ENCODE results near the gene PIK3IP1. TPM values are rescaled to one million over a fixed set of nuclear protein-coding genes. Genes with fewer than 3 reads are reported as not detected.
"Not testable (repeated sequence)": the region's sequence is repeated elsewhere in the genome, so short reads cannot be mapped to it uniquely, and the experiment has no call there.

The PIK3IP1 gene
- total and polyA plus RNA-seq, 8 donors = 3.5 to 53.0 (median 8.1) TPM

DNA sequence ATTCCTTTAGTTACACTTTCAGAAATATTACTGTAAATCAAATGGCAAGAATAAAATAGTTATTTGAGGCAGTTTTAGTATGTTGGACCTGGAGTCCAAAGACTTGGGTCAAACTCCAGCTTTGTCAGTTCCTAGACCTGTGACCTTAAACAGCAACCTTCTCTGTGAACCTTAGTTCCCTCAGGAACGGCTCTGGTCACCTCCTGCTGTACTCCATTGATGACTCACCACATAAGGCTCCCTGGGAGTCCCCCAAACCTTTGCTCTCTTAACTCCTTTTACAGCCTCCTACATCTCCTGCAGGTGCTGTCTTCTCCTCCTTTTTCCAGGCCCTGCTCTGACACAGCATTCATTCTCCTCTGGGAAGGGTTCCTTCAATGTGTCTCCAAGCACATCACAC lies 51.1 kb downstream of the PIK3IP1 start:
- Histone ChIP-seq H3K9me3 (no peaks in the 10 kb centered on the region), H3K36me3 (peaks cover 0 to 27% (median 7%) of the 10 kb centered on the region in 4 donors), H3K27ac (peak overlapping the region in 2 of 5 donors; percentile 48 to 67), H3K4me1 (peaks cover 28 to 82% (median 42%) of the 10 kb centered on the region in 4 donors), H3K27me3 (no peaks in the 10 kb centered on the region), H3K4me3 (no peak overlapping the region)
- intact Hi-C loops (cut with DNase I; ENCODE audit: low total_unique reads) = no loop called here
- DNase-seq = no peak
- TF ChIP-seq EP300 (IDR thresholded peaks at IDR 0.05) (no peak), POLR2A (IDR thresholded peaks at IDR 0.05) (no peak), POLR2AphosphoS5 (IDR thresholded peaks at IDR 0.05) (no peak)
- TF ChIP-seq, protein P1, sequence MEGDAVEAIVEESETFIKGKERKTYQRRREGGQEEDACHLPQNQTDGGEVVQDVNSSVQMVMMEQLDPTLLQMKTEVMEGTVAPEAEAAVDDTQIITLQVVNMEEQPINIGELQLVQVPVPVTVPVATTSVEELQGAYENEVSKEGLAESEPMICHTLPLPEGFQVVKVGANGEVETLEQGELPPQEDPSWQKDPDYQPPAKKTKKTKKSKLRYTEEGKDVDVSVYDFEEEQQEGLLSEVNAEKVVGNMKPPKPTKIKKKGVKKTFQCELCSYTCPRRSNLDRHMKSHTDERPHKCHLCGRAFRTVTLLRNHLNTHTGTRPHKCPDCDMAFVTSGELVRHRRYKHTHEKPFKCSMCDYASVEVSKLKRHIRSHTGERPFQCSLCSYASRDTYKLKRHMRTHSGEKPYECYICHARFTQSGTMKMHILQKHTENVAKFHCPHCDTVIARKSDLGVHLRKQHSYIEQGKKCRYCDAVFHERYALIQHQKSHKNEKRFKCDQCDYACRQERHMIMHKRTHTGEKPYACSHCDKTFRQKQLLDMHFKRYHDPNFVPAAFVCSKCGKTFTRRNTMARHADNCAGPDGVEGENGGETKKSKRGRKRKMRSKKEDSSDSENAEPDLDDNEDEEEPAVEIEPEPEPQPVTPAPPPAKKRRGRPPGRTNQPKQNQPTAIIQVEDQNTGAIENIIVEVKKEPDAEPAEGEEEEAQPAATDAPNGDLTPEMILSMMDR (IDR thresholded peaks at IDR 0.05) = no peak
- 13 to 35% (median 22%) methylated on average over 1 of the region's 1 CpG for whole genome bisulfite sequencing, 5 donors

DNA sequence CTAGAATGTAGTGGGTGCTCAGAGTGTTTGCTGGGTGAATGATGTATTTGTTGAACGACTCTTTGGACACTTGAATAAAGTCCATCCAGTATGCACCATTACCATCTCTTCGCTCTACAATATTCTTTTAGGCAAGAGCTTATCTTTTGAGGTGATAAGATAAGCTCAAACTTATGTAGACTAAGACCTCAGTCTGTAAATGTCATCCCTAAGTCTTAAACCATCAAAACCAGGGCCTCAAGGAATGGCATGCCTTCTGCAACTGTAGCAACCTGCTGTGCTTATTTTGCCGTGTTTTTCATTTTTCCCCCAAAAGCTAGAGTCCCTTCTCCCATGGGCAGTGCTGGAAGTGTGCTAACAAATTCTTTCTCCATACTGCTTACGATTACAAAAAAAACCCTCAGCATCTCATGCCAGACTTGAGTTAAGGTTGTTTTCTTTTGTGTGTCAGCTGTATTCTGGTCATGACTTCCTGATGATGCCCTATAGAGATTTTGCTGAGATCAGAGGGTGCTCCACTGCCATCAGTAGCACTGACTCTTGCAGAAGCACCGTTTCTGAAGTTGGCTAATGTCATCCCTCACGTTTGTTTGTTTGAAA lies 52.4 kb downstream of the PIK3IP1 start:
- Histone ChIP-seq H3K27ac (no peak overlapping the region), H3K4me1 (peaks cover 32 to 80% (median 47%) of the 10 kb centered on the region in 4 donors)

DNA sequence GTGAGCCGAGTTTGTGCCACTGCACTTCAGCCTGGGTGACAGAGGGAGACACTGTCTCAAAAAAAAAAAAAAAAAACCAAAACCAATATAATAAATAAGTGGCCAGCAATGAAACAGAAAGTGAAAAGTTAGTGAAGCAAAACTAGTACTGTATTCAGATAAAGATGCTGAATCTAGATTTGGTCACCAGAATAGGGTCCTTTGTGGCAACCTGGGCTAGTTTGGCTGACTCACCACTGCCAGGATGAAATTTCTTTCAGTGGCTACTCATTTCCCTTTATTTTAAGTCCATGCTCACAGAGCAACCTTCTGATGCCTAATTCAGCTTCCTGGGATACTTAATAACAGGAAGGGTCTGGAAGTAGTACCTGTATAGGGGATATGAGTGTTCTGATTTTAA lies 54.2 kb downstream of the PIK3IP1 start:
- DNase-seq = no peak
- WGBS, 5 donors = 69 to 94% (median 85%) methylated on average over 1 of the region's 1 CpG
- Histone ChIP-seq H3K4me1 (peaks cover 34 to 80% (median 38%) of the 10 kb centered on the region in 4 donors), H3K4me3 (no peak overlapping the region), H3K27ac (peak overlapping the region in 1 of 5 donors; percentile 49), H3K36me3 (peaks cover 0 to 25% (median 7%) of the 10 kb centered on the region in 4 donors), H3K9me3 (no peaks in the 10 kb centered on the region), H3K27me3 (no peaks in the 10 kb centered on the region)
- TF ChIP-seq EP300 (IDR thresholded peaks at IDR 0.05) (no peak), POLR2AphosphoS5 (IDR thresholded peaks at IDR 0.05) (no peak), POLR2A (IDR thresholded peaks at IDR 0.05) (no peak)
- TF ChIP-seq, protein P1 (IDR thresholded peaks at IDR 0.05) = no peak
- intact Hi-C loops (cut with DNase I; ENCODE audit: low total_unique reads) = no loop called here

More for the DNA sequence above, 52.4 kb downstream of the PIK3IP1 start:
- intact Hi-C loops (cut with DNase I; ENCODE audit: low total_unique reads) = no loop called here
- TF ChIP-seq EP300 (IDR thresholded peaks at IDR 0.05) (no peak), POLR2AphosphoS5 (IDR thresholded peaks at IDR 0.05) (no peak), POLR2A (IDR thresholded peaks at IDR 0.05) (no peak)
- TF ChIP-seq, protein P1 (IDR thresholded peaks at IDR 0.05) = no peak
- DNase-seq = no peak
- 35 to 59% (median 40%) methylated on average over 6 of the region's 6 CpGs for WGBS, 5 donors
- Histone ChIP-seq H3K36me3 (peaks cover 0 to 21% (median 7%) of the 10 kb centered on the region in 4 donors), H3K9me3 (no peaks in the 10 kb centered on the region), H3K27me3 (no peaks in the 10 kb centered on the region), H3K4me3 (no peak overlapping the region)

DNA sequence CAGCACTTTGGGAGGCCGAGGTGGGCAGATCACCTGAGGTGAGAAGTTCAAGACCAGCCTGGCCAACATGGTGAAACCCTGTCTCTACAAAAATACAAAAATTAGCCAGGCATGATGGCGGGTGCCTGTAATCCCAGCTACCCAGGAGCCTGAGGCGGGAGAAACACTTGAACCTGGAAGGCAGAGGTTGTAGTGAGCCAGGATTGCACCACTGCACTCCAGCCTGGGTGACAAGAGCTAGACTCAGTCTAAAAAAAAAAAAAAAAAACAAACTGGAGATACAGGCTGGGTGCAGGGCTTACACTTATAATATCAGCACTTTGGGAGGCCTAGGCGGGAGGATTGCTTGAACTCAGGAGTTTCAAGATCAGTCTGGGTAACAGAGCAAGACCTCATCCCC lies 56.2 kb downstream of the PIK3IP1 start:
- H3K4me3 ChIP-seq; H3K27me3 ChIP-seq; H3K9me3 ChIP-seq; DNase-seq; intact Hi-C loops (cut with DNase I; ENCODE audit: low total_unique reads): not testable (repeated sequence)
- H3K4me1 ChIP-seq = peaks cover 34 to 80% (median 48%) of the 10 kb centered on the region in 4 donors
- peak overlapping the region in 1 of 5 donors; percentile 56 for H3K27ac ChIP-seq
- 91 to 97% (median 93%) methylated on average over 4 of the region's 4 CpGs for WGBS, 5 donors
- peaks cover 0 to 27% (median 6%) of the 10 kb centered on the region in 4 donors for H3K36me3 ChIP-seq

DNA sequence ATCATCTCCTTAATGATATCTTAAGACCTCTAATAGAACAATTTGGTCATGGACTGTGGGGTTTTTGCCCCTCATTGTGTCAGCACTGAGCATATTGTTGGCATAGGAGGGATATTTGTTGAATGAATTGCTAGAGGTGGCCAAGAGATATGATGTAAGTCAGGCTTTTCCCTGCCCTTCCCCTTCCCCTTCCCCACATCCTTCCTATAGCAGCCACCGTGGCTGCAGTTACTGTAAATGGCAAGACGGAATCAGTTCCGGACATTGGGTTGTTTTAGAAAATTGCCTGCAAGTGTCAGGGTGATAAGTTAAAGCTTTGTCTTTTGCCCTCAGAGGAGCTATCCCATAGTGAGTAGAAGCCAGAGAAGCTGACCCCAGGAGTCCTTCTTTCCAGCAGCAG lies 57.2 kb downstream of the PIK3IP1 start:
- DNase-seq = peak in 1 of 2 donors; percentile 51
- H3K4me3 ChIP-seq = no peak overlapping the region
- H3K27me3 ChIP-seq = no peaks in the 10 kb centered on the region
- intact Hi-C loops (cut with DNase I; ENCODE audit: low total_unique reads) = no loop called here
- H3K27ac ChIP-seq = peak overlapping the region in 3 of 5 donors; percentile 13 to 56 (median 29)
- no peaks in the 10 kb centered on the region for H3K9me3 ChIP-seq
- 47 to 69% (median 60%) methylated on average over 3 of the region's 3 CpGs for WGBS, 5 donors
- H3K4me1 ChIP-seq = peaks cover 34 to 80% (median 55%) of the 10 kb centered on the region in 4 donors
- no peak for TF ChIP-seq EP300 (IDR thresholded peaks at IDR 0.05)
- TF ChIP-seq POLR2A (IDR thresholded peaks at IDR 0.05) = no peak
- TF ChIP-seq, protein P1 (IDR thresholded peaks at IDR 0.05) = no peak
- no peak for TF ChIP-seq POLR2AphosphoS5 (IDR thresholded peaks at IDR 0.05)
- H3K36me3 ChIP-seq = peaks cover 0 to 20% (median 5%) of the 10 kb centered on the region in 4 donors
